A549 (cell line): ENCODE results near the gene TM4SF1. TPM values are rescaled to one million over a fixed set of nuclear protein-coding genes. Genes with fewer than 3 reads are reported as not detected.

Experiments used
- ATAC-seq, 2 experiments: fragments of 200-7000 bp in 1 of 2; fragments of >200 bp in 1 of 2; cut with Nextera tagmentation in 1 of 2; cut with Tn5 transposase in 1 of 2; 3 replicates each; pipeline versions ENCODE4 v1.8.0 to v1.9.1; 2018 to 2020; ENCODE audit warnings: mild to moderate bottlenecking in 1 of 2, moderate library complexity in 1 of 2
- CTCF ChIA-PET: fragments of 300-600 bp; sonication (Branson Sonifier 250); formaldehyde crosslinking; extraction: SDS; loops from one replicate; lab custom pipeline; 2021; ENCODE audit warnings: antibody characterized with exemption, inconsistent platforms; lab: Yijun Ruan, JAX
- POLR2A ChIA-PET: fragments of 350-600 bp; formaldehyde crosslinking; extraction: SDS; loops from one replicate; lab custom pipeline; 2021; ENCODE audit warnings: antibody characterized with exemption, inconsistent platforms; lab: Yijun Ruan, JAX
- DNase-seq, 2 experiments: peaks; one replicate each; pipeline versions ENCODE4 v3.0.0 to v3.0.0-alpha.2; 2011 to 2016; ENCODE audit warnings: low read depth in 1 of 2, low spot score in 1 of 2
- FAIRE-seq: peaks from 2 replicates; lab custom pipeline; 2011; peaks lifted over from hg19 to GRCh38; lab: Jason Lieb, UNC
- H3K27ac ChIP-seq, 2 experiments: fragments of >200 bp; sonication (Bioruptor Twin); formaldehyde crosslinking; 3 replicates each; pipeline ENCODE4 v1.5.1; 2016 to 2017
- H3K4me1 ChIP-seq: fragments of >200 bp; sonication (Bioruptor Twin); formaldehyde crosslinking; 3 replicates; pipeline ENCODE4 v1.6.1; 2016
- H3K4me2 ChIP-seq: fragments of >200 bp; sonication (Bioruptor Twin); formaldehyde crosslinking; 3 replicates; pipeline ENCODE4 v1.6.1; 2016
- H3K4me3 ChIP-seq: fragments of >200 bp; sonication (Bioruptor Twin); formaldehyde crosslinking; 3 replicates; pipeline ENCODE4 v1.5.1; 2016
- H3K9me3 ChIP-seq: fragments of >200 bp; sonication (Bioruptor Twin); formaldehyde crosslinking; 3 replicates; pipeline ENCODE4 v1.6.1; 2016
- BCL3 ChIP-seq: fragments of >200 bp; sonication (Bioruptor Twin); formaldehyde crosslinking; IDR thresholded peaks from 3 replicates; pipeline ENCODE4 v1.6.1; 2016
- CBX2 ChIP-seq: fragments of 200-600 bp; sonication (generic); IDR thresholded peaks from 2 replicates; pipeline ENCODE4 v1.6.1; 2016; ENCODE audit warnings: low read depth, mild to moderate bottlenecking, borderline replicate concordance
- CBX8 ChIP-seq: fragments of 200-600 bp; sonication (generic); IDR thresholded peaks from 2 replicates; pipeline ENCODE4 v1.6.1; 2016
- CTCF ChIP-seq: fragments of >200 bp; sonication (Bioruptor Twin); formaldehyde crosslinking; IDR thresholded peaks from 3 replicates; pipeline ENCODE4 v1.5.1; 2016
- E2F6 ChIP-seq: IDR thresholded peaks from 2 replicates; pipeline ENCODE4 v1.6.1; 2012; ENCODE audit warnings: low read depth, borderline replicate concordance
- EHF ChIP-seq: fragments of 250-450 bp; sonication (Bioruptor Pico); IDR thresholded peaks from 2 replicates; pipeline ENCODE4 v1.5.0; 2020; ENCODE audit warnings: mild to moderate bottlenecking
- FOSB ChIP-seq: fragments of 250-450 bp; sonication (Bioruptor Pico); IDR thresholded peaks from 2 replicates; pipeline ENCODE4 v1.5.0; 2020; ENCODE audit warnings: mild to moderate bottlenecking, moderate library complexity
- FOSL2 ChIP-seq, 2 experiments: fragments of 450-650 bp in 1 of 2; fragments of >200 bp in 1 of 2; sonication (Bioruptor Twin) in 1 of 2; formaldehyde crosslinking; IDR thresholded peaks; 2 replicates each; pipeline versions ENCODE4 v1.5.0 to v1.6.1; 2016 to 2020; ENCODE audit warnings: mild to moderate bottlenecking in 1 of 2, moderate library complexity in 1 of 2
- GATA3 ChIP-seq: IDR thresholded peaks from 2 replicates; pipeline ENCODE4 v1.6.1; 2012; ENCODE audit warnings: borderline replicate concordance
- HEYL ChIP-seq: fragments of 250-450 bp; sonication (Bioruptor Pico); IDR thresholded peaks from 2 replicates; pipeline ENCODE4 v1.8.0; 2021; ENCODE audit warnings: mild to moderate bottlenecking, moderate library complexity
- HMGXB4 ChIP-seq: fragments of 250-450 bp; sonication (Bioruptor Pico); IDR thresholded peaks from 2 replicates; pipeline ENCODE4 v1.5.0; 2021; ENCODE audit warnings: mild to moderate bottlenecking, moderate library complexity, borderline replicate concordance
- HOXB13 ChIP-seq: fragments of 250-450 bp; sonication (Bioruptor Pico); IDR thresholded peaks from 2 replicates; pipeline ENCODE4 v1.5.0; 2020; ENCODE audit warnings: low read depth, mild to moderate bottlenecking, moderate library complexity
- HOXB5 ChIP-seq: fragments of 250-450 bp; sonication (Bioruptor Pico); IDR thresholded peaks from 2 replicates; pipeline ENCODE4 v1.5.0; 2020; ENCODE audit warnings: mild to moderate bottlenecking, moderate library complexity
- JUN ChIP-seq, 2 experiments: fragments of >200 bp; sonication (Bioruptor Twin); formaldehyde crosslinking; IDR thresholded peaks; 2 replicates in 1 of 2; 3 replicates in 1 of 2; pipeline ENCODE4 v1.6.1; 2016 to 2017
- JUNB ChIP-seq: fragments of >200 bp; sonication (Bioruptor Twin); formaldehyde crosslinking; IDR thresholded peaks from 2 replicates; pipeline ENCODE4 v1.6.1; 2016
- KDM1A ChIP-seq: fragments of 200-600 bp; sonication (generic); IDR thresholded peaks from 2 replicates; pipeline ENCODE4 v1.6.1; 2016; ENCODE audit warnings: low read depth, mild to moderate bottlenecking
- KDM5A ChIP-seq: fragments of 200-600 bp; sonication (generic); IDR thresholded peaks from 2 replicates; pipeline ENCODE4 v1.6.1; 2016; ENCODE audit warnings: antibody characterized with exemption, mild to moderate bottlenecking
- MYC ChIP-seq: IDR thresholded peaks from 2 replicates; pipeline ENCODE4 v1.6.1; 2012; ENCODE audit warnings: mild to moderate bottlenecking, inconsistent platforms, low read length, improper control_type of control experiment, borderline replicate concordance
- NFE2L2 ChIP-seq: fragments of 150-350 bp; conservative IDR thresholded peaks from 2 replicates; pipeline ENCODE4 v1.6.1; 2014; ENCODE audit warnings: low read length
- NR3C1 ChIP-seq: fragments of >200 bp; sonication (Bioruptor Twin); formaldehyde crosslinking; IDR thresholded peaks from 3 replicates; pipeline ENCODE4 v1.6.1; 2017
- PHF8 ChIP-seq: fragments of 200-600 bp; sonication (generic); IDR thresholded peaks from 2 replicates; pipeline ENCODE4 v1.6.1; 2016; ENCODE audit warnings: low read depth, mild to moderate bottlenecking, antibody characterized with exemption, moderate library complexity, borderline replicate concordance
- POLR2A ChIP-seq: IDR thresholded peaks from 2 replicates; pipeline ENCODE4 v1.6.1; 2012; ENCODE audit warnings: mild to moderate bottlenecking, low read length
- RAD21 ChIP-seq, 2 experiments: fragments of >200 bp in 1 of 2; sonication (Bioruptor Twin) in 1 of 2; formaldehyde crosslinking in 1 of 2; IDR thresholded peaks in 1 of 2; conservative IDR thresholded peaks in 1 of 2; 2 replicates in 1 of 2; 3 replicates in 1 of 2; pipeline ENCODE4 v1.6.1; 2012 to 2018; ENCODE audit warnings: inconsistent platforms in 1 of 2
- RFX5 ChIP-seq: fragments of 450-650 bp; IDR thresholded peaks from 2 replicates; pipeline ENCODE4 v1.7.1; 2014; ENCODE audit warnings: antibody characterized with exemption, mild to moderate bottlenecking, moderate library complexity
- SMC3 ChIP-seq: fragments of >200 bp; sonication (Bioruptor Twin); formaldehyde crosslinking; IDR thresholded peaks from 3 replicates; pipeline ENCODE4 v1.6.1; 2018; ENCODE audit warnings: inconsistent platforms
- SREBF2 ChIP-seq: fragments of 450-650 bp; IDR thresholded peaks from 2 replicates; pipeline ENCODE4 v1.6.1; 2014; ENCODE audit warnings: mild to moderate bottlenecking, moderate library complexity
- TFCP2L1 ChIP-seq: fragments of 250-450 bp; sonication (Bioruptor Pico); IDR thresholded peaks from 2 replicates; pipeline ENCODE4 v1.5.0; 2021; ENCODE audit warnings: mild to moderate bottlenecking
- TP53 ChIP-seq: fragments of 250-450 bp; sonication (Bioruptor Pico); IDR thresholded peaks from 2 replicates; pipeline ENCODE4 v1.5.0; 2021; ENCODE audit warnings: mild to moderate bottlenecking, moderate library complexity
- USF2 ChIP-seq: fragments of 450-650 bp; IDR thresholded peaks from 2 replicates; pipeline ENCODE4 v1.6.1; 2014; ENCODE audit warnings: antibody characterized with exemption
- ZFP36 ChIP-seq: fragments of 450-650 bp; IDR thresholded peaks from 2 replicates; pipeline ENCODE4 v1.6.1; 2014; ENCODE audit warnings: borderline replicate concordance; ENCODE audit not compliant: partially characterized antibody
- ZNF302 ChIP-seq: fragments of 250-450 bp; sonication (Bioruptor Pico); IDR thresholded peaks from 2 replicates; pipeline ENCODE4 v1.9.0; 2021; ENCODE audit warnings: inconsistent platforms, mild to moderate bottlenecking, moderate library complexity
- WGBS: methylation state at CpG from one replicate; pipeline ENCODE4 v1.1.6; 2017; ENCODE audit errors: missing lambda C conversion rate; 5-methylcytosine and 5-hydroxymethylcytosine counted together
- polyA minus RNA-seq: library from RNA; depleted of rRNA, polyadenylated mRNA; stranded (reverse); fragments of >200 nt; gene quantifications from 2 replicates; pipeline ENCODE4 v1.2.3, GENCODE V29; 2011; rRNA and poly(A)+ RNA removed
- polyA plus RNA-seq, 4 experiments: library from polyadenylated mRNA; depleted of rRNA in 3 of 4; stranded (reverse); fragments of >200 nt; fragmentation: RNase III in 1 of 4; extraction: RNeasy Plus Mini Kit Qiagen cat#74134 plus additional on column Dnase treatment in 1 of 4; gene quantifications; 2 replicates in 3 of 4; 3 replicates in 1 of 4; pipeline ENCODE4 v1.2.3, GENCODE V29; 2011 to 2017

Gene TM4SF1
- 1,188 and 1,208 TPM in 2 replicates for polyA plus RNA-seq (2011; rRNA removed)
- polyA plus RNA-seq (2012; cell fraction: cytosol; rRNA removed) = 820 and 918 TPM in 2 replicates
- 729 and 1,002 TPM in 2 replicates for polyA plus RNA-seq (2012; cell fraction: nucleus; rRNA removed)
- polyA plus RNA-seq (2017; fragmentation: RNase III; extraction: RNeasy Plus Mini Kit Qiagen cat#74134 plus additional on column Dnase treatment) = 739 to 828 TPM (median 767 TPM) in 3 replicates
- polyA minus RNA-seq = 809 and 900 TPM in 2 replicates

GRCh38 chr3:149377408-149378364, at the start of gene TM4SF1:
TM4SF1 (minus strand) TSS chr3:149377649; CDS start chr3:149377547, 102 bp downstream.
- ChIA-PET POLR2A (interaction anchor here (0.6 to 2.8 kb wide), 10 partner anchors 9 to 107 kb away, joined by 3 to 23 read pairs (median 3); partner anchors contain the start of gene TM4SF4), CTCF (interaction anchor here (1.0 to 3.4 kb wide), 6 partner anchors 11 to 257 kb away, joined by 3 to 11 read pairs (median 4); no protein-coding TSS in a partner anchor)
- Histone ChIP-seq H3K4me2 (peak within 1 kb of the TSS; percentile 91), H3K9me3 (no peaks in the 10 kb centered on the region), H3K4me1 (peaks cover 55% of the 10 kb centered on the region), H3K27ac (peak within 1 kb of the TSS; percentile 88 to 92), H3K4me3 (peak within 1 kb of the TSS; percentile 58)
- ATAC-seq (peak; percentile 85 to 92), FAIRE-seq (peak; percentile 89), DNase-seq (peak; percentile 87 to 98)
- WGBS = under 1% methylated on average over 15 of the region's 15 CpGs
- no peak for TF ChIP-seq CBX8
- no peak for TF ChIP-seq SREBF2
- TF ChIP-seq NR3C1 = no peak
- no peak for TF ChIP-seq NFE2L2
- 0 out of 2 replicates have a peak, but pooled peaks have one; percentile 21 for TF ChIP-seq HOXB13 (CRISPR knock-in tag)
- TF ChIP-seq ZFP36 = no peak
- TF ChIP-seq HOXB5 (CRISPR knock-in tag) = peak; percentile 87
- TF ChIP-seq HEYL (CRISPR knock-in tag) = no peak
- TF ChIP-seq EHF (CRISPR knock-in tag) = peak; percentile 42; the same call in 1 of the 2 replicates
- TF ChIP-seq KDM5A = no peak
- peak; percentile 86 for TF ChIP-seq FOSB
- TF ChIP-seq KDM1A = no peak
- peak; percentile 64; the same call in 1 of the 2 replicates for TF ChIP-seq E2F6
- peak; percentile 93 for TF ChIP-seq TFCP2L1 (CRISPR knock-in tag)
- TF ChIP-seq USF2 = peak; percentile 2; the same call in 1 of the 2 replicates
- TF ChIP-seq JUNB = 0 out of 2 replicates have a peak, but pooled peaks have one; percentile 5
- no peak for TF ChIP-seq FOSL2 (IDR thresholded peaks at IDR 0.05)
- TF ChIP-seq FOSL2 (CRISPR knock-in tag; IDR thresholded peaks at IDR 0.05) = peak; percentile 61
- TF ChIP-seq BCL3 = peak; percentile 97
- peak; percentile 59 for TF ChIP-seq TP53 (CRISPR knock-in tag)
- peak; percentile 92 for TF ChIP-seq MYC
- peak; percentile 66; the same call in 1 of the 2 replicates for TF ChIP-seq RFX5
- peak in 1 of 2 experiments; percentile 14; a peak in 4 of 5 replicates for TF ChIP-seq RAD21 (conservative IDR thresholded peaks at IDR 0.05 in 1 of 2, IDR thresholded peaks at IDR 0.05 in 1 of 2)
- 0 out of 3 replicates have a peak, but pooled peaks have one; percentile 7 for TF ChIP-seq SMC3
- peak; percentile 94; a peak in 4 of 5 replicates for TF ChIP-seq JUN (IDR thresholded peaks at IDR 0.05)
- TF ChIP-seq CTCF = no peak
- no peak for TF ChIP-seq CBX2
- TF ChIP-seq PHF8 = peak; percentile 71
- 0 out of 2 replicates have a peak, but pooled peaks have one; percentile 36 for TF ChIP-seq ZNF302
- TF ChIP-seq POLR2A = peak; percentile 90
- peak; percentile 69; the same call in 1 of the 2 replicates for TF ChIP-seq GATA3
- no peak for TF ChIP-seq HMGXB4 (CRISPR knock-in tag)
